Tibial nerve (tissue), 3 donors: Measurements from ENCODE around the gene MYO7A.

Source experiments
- POLR2A ChIP-seq, 2 donors: fragments of 450-650 bp; IDR thresholded peaks; one replicate each; pipeline ENCODE4 v1.6.1; 2017; ENCODE audit warnings: antibody characterized with exemption in 2 of 2, mild to moderate bottlenecking in 2 of 2, moderate library complexity in 2 of 2
- TF ChIP-seq, protein P1 (sequence below), 5 experiments: fragments of 200-600 bp in 3 of 5; fragments of 450-650 bp in 2 of 5; sonication (generic) in 3 of 5; IDR thresholded peaks; one replicate each; pipeline ENCODE4 v1.5.1; 2016 to 2019; ENCODE audit warnings: antibody characterized with exemption in 5 of 5, mild to moderate bottlenecking in 3 of 5, moderate library complexity in 2 of 5

DNA sequence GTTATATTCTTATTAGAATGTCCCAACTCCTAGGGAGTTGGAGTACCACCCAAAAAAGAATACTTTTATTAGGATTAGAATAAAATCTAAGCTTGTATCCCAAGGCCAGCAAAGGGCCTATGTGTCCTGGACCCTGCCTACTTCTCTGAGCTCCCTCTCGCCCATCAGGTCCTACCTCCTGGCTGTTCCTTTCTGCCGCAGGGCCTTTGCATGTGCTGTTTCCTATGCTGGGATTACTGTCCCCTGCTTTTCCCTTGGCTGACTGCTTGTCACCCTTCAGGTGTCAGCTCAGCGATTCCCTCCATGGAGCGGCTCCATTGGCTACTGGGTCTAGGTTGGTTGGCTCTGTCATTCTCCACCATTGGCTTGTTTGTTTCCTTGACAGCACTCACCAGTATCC lies 13.4 kb downstream of the MYO7A start:
- TF ChIP-seq, protein P1, sequence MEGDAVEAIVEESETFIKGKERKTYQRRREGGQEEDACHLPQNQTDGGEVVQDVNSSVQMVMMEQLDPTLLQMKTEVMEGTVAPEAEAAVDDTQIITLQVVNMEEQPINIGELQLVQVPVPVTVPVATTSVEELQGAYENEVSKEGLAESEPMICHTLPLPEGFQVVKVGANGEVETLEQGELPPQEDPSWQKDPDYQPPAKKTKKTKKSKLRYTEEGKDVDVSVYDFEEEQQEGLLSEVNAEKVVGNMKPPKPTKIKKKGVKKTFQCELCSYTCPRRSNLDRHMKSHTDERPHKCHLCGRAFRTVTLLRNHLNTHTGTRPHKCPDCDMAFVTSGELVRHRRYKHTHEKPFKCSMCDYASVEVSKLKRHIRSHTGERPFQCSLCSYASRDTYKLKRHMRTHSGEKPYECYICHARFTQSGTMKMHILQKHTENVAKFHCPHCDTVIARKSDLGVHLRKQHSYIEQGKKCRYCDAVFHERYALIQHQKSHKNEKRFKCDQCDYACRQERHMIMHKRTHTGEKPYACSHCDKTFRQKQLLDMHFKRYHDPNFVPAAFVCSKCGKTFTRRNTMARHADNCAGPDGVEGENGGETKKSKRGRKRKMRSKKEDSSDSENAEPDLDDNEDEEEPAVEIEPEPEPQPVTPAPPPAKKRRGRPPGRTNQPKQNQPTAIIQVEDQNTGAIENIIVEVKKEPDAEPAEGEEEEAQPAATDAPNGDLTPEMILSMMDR (IDR thresholded peaks at IDR 0.05) = no peak
- TF ChIP-seq POLR2A (IDR thresholded peaks at IDR 0.05) = no peak
